K562 (cell line): ENCODE measurements around the gene KMT2C. TPM values are rescaled to one million over a fixed set of nuclear protein-coding genes. Genes with fewer than 3 reads are reported as not detected.

Source experiments
- BMI1 ChIP-seq: fragments of 150-350 bp; IDR thresholded peaks from 2 replicates; pipeline ENCODE4 v1.6.1; 2014; ENCODE audit warnings: low read length
- CBX1 ChIP-seq: sonication (generic); IDR thresholded peaks from 2 replicates; pipeline ENCODE4 v1.6.1; 2016; ENCODE audit warnings: antibody characterized with exemption, low read depth, mild to moderate bottlenecking
- EWSR1 ChIP-seq: fragments of 450-650 bp; IDR thresholded peaks from 2 replicates; pipeline ENCODE4 v1.6.1; 2018; ENCODE audit warnings: borderline replicate concordance, mild to moderate bottlenecking, low read depth, moderate library complexity; ENCODE audit not compliant: partially characterized antibody
- IRF2 ChIP-seq: sonication (generic); formaldehyde crosslinking; IDR thresholded peaks from 2 replicates; pipeline ENCODE4 v1.8.1; 2022; ENCODE audit warnings: mild to moderate bottlenecking, missing genetic modification reagents
- NCOR1 ChIP-seq: fragments of 450-650 bp; IDR thresholded peaks from 2 replicates; pipeline ENCODE4 v1.6.1; 2016; ENCODE audit warnings: mild to moderate bottlenecking, moderate library complexity
- PCBP1 ChIP-seq: fragments of 200-400 bp; formaldehyde crosslinking; IDR thresholded peaks from 2 replicates; pipeline ENCODE4 v1.6.1; 2018; ENCODE audit warnings: mild to moderate bottlenecking, low read depth, low read length; ENCODE audit not compliant: poor library complexity, severe bottlenecking
- PRMT5 ChIP-seq: sonication (generic); formaldehyde crosslinking; IDR thresholded peaks from 2 replicates; pipeline ENCODE4 v1.5.0; 2020; ENCODE audit warnings: missing genetic modification reagents
- RCOR1 ChIP-seq, 2 experiments: IDR thresholded peaks; 2 replicates each; pipeline ENCODE4 v1.6.1; 2012; ENCODE audit warnings: low read depth in 2 of 2, low read length in 2 of 2, borderline replicate concordance in 1 of 2, improper control_type of control experiment in 1 of 2
- ZBED1 ChIP-seq: IDR thresholded peaks from 2 replicates; pipeline ENCODE4 v1.6.1; 2014
- ZNF707 ChIP-seq: fragments of 250-450 bp; sonication (Bioruptor Pico); conservative IDR thresholded peaks from 2 replicates; pipeline ENCODE4 v1.8.0; 2022; ENCODE audit warnings: inconsistent platforms, mild to moderate bottlenecking, moderate library complexity
- polyA plus RNA-seq, 8 experiments: library from polyadenylated mRNA; depleted of rRNA in 4 of 8; stranded (reverse) in 5 of 8; unstranded in 3 of 8; fragments of >200 nt; fragmentation: Nextera tagmentation in 2 of 8; fragmentation: Illumina TruSeq in 1 of 8; extraction: Ambion mirVana in 2 of 8; extraction: Trizol in 1 of 8; gene quantifications; 2 replicates each; pipeline versions ENCODE4 v1.2.1 to v1.2.3, GENCODE V29; 2011 to 2014; ENCODE audit warnings: inconsistent platforms in 1 of 8, missing spikeins in 1 of 8
- total RNA-seq, 7 experiments: library from RNA; depleted of rRNA in 6 of 7; stranded (reverse); fragments of >200 nt in 6 of 7; fragmentation: Illumina TruSeq in 2 of 7; extraction: Trizol in 2 of 7; gene quantifications; 2 replicates each; pipeline versions ENCODE4 v1.2.1 to v1.2.3, GENCODE V29; 2011 to 2021; ENCODE audit warnings: low replicate concordance in 1 of 7
- TF ChIP-seq, protein P1 (sequence below): fragments of 250-450 bp; sonication (Bioruptor Pico); IDR thresholded peaks from 2 replicates; pipeline ENCODE4 v1.4.0; 2020; ENCODE audit warnings: mild to moderate bottlenecking
- TF ChIP-seq, protein P2 (sequence below): fragments of 200-600 bp; sonication (generic); IDR thresholded peaks from one replicate; pipeline ENCODE4 v1.6.1; 2012; ENCODE audit warnings: mild to moderate bottlenecking, low read depth, low read length, inconsistent platforms

KMT2C gene
- total and polyA plus RNA-seq, 9 of the 15 experiments (the other 6 are each of a cell fraction or from before 2014, with no cell fraction given) = 4.9 to 67.8 (median 27.1) TPM

DNA sequence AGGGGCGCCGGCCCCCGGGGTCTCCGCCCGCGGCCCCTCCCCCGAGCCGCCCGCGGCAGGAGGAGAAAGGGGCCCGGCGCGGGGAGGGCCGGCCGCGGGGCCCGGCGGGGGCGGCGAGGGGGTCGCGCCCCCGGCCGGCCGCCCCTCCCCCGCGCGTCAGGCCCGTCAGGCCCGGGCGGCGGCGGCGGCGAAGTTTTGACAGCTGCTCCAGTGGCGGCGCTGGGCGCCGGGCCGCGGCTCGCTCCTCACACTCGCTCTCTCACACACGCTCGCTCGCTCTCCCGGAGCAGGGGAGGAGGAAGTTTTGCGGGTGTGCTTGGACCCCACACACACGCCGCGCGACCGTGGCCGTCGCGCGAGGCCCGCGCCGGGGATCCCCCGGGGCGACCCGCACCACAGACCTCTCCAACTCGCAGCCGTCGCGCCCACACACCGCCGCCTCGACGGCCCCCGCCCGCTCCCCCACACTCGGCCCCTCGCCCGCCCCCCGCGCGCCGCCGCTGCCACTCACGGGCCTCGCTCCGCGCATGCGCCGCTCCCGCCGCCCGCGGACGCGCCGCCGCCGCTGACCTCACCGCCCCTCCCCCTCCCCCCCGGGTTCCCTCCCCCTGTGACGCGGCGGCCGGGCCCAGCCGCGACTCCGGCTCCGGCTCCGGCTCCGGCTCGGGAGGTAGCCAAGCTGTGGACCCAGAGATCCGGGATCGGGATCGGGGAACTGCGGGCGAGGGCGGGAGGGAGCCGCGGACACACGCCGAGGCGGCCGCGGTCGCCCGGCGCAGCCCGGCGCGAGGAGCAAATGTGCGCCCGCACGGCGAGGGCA, 518 bp upstream of the KMT2C start (continued):
- TF ChIP-seq, protein P1, sequence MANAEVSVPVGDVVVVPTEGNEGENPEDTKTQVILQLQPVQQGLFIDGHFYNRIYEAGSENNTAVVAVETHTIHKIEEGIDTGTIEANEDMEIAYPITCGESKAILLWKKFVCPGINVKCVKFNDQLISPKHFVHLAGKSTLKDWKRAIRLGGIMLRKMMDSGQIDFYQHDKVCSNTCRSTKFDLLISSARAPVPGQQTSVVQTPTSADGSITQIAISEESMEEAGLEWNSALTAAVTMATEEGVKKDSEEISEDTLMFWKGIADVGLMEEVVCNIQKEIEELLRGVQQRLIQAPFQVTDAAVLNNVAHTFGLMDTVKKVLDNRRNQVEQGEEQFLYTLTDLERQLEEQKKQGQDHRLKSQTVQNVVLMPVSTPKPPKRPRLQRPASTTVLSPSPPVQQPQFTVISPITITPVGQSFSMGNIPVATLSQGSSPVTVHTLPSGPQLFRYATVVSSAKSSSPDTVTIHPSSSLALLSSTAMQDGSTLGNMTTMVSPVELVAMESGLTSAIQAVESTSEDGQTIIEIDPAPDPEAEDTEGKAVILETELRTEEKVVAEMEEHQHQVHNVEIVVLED = peak; percentile 69
- peak; percentile 97 for TF ChIP-seq PCBP1
- TF ChIP-seq, protein P2, sequence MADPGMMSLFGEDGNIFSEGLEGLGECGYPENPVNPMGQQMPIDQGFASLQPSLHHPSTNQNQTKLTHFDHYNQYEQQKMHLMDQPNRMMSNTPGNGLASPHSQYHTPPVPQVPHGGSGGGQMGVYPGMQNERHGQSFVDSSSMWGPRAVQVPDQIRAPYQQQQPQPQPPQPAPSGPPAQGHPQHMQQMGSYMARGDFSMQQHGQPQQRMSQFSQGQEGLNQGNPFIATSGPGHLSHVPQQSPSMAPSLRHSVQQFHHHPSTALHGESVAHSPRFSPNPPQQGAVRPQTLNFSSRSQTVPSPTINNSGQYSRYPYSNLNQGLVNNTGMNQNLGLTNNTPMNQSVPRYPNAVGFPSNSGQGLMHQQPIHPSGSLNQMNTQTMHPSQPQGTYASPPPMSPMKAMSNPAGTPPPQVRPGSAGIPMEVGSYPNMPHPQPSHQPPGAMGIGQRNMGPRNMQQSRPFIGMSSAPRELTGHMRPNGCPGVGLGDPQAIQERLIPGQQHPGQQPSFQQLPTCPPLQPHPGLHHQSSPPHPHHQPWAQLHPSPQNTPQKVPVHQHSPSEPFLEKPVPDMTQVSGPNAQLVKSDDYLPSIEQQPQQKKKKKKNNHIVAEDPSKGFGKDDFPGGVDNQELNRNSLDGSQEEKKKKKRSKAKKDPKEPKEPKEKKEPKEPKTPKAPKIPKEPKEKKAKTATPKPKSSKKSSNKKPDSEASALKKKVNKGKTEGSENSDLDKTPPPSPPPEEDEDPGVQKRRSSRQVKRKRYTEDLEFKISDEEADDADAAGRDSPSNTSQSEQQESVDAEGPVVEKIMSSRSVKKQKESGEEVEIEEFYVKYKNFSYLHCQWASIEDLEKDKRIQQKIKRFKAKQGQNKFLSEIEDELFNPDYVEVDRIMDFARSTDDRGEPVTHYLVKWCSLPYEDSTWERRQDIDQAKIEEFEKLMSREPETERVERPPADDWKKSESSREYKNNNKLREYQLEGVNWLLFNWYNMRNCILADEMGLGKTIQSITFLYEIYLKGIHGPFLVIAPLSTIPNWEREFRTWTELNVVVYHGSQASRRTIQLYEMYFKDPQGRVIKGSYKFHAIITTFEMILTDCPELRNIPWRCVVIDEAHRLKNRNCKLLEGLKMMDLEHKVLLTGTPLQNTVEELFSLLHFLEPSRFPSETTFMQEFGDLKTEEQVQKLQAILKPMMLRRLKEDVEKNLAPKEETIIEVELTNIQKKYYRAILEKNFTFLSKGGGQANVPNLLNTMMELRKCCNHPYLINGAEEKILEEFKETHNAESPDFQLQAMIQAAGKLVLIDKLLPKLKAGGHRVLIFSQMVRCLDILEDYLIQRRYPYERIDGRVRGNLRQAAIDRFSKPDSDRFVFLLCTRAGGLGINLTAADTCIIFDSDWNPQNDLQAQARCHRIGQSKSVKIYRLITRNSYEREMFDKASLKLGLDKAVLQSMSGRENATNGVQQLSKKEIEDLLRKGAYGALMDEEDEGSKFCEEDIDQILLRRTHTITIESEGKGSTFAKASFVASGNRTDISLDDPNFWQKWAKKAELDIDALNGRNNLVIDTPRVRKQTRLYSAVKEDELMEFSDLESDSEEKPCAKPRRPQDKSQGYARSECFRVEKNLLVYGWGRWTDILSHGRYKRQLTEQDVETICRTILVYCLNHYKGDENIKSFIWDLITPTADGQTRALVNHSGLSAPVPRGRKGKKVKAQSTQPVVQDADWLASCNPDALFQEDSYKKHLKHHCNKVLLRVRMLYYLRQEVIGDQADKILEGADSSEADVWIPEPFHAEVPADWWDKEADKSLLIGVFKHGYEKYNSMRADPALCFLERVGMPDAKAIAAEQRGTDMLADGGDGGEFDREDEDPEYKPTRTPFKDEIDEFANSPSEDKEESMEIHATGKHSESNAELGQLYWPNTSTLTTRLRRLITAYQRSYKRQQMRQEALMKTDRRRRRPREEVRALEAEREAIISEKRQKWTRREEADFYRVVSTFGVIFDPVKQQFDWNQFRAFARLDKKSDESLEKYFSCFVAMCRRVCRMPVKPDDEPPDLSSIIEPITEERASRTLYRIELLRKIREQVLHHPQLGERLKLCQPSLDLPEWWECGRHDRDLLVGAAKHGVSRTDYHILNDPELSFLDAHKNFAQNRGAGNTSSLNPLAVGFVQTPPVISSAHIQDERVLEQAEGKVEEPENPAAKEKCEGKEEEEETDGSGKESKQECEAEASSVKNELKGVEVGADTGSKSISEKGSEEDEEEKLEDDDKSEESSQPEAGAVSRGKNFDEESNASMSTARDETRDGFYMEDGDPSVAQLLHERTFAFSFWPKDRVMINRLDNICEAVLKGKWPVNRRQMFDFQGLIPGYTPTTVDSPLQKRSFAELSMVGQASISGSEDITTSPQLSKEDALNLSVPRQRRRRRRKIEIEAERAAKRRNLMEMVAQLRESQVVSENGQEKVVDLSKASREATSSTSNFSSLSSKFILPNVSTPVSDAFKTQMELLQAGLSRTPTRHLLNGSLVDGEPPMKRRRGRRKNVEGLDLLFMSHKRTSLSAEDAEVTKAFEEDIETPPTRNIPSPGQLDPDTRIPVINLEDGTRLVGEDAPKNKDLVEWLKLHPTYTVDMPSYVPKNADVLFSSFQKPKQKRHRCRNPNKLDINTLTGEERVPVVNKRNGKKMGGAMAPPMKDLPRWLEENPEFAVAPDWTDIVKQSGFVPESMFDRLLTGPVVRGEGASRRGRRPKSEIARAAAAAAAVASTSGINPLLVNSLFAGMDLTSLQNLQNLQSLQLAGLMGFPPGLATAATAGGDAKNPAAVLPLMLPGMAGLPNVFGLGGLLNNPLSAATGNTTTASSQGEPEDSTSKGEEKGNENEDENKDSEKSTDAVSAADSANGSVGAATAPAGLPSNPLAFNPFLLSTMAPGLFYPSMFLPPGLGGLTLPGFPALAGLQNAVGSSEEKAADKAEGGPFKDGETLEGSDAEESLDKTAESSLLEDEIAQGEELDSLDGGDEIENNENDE = no peak
- peak; percentile 30; the same call in 1 of the 2 replicates for TF ChIP-seq ZBED1
- TF ChIP-seq IRF2 = peak; percentile 76; the same call in 1 of the 2 replicates
- TF ChIP-seq EWSR1 = no peak
- peak; percentile 85 for TF ChIP-seq CBX1
- TF ChIP-seq BMI1 = no peak
- no peak for TF ChIP-seq ZNF707 (CRISPR knock-in tag)
- no peak for TF ChIP-seq PRMT5 (CRISPR knock-in tag)
- peak; percentile 63 for TF ChIP-seq NCOR1
- TF ChIP-seq RCOR1 (IDR thresholded peaks at IDR 0.05; ENCODE audit: borderline replicate concordance in 1 of 2, low read depth in 2 of 2, low read length in 2 of 2) = peak; percentile 61 to 90
